GM21717 (cell line): ENCODE measurements around the gene CFAP92.

Experiments used
- ATAC-seq: cut with Tn5 transposase; IDR thresholded peaks from one replicate; pipeline ENCODE4 v1.9.1; 2021; ENCODE audit warnings: mild to moderate bottlenecking, moderate library complexity; ENCODE audit not compliant: unreplicated experiment

The CFAP92 gene

GRCh38 chr3:129006864-129007263, 13.0 kb upstream of the CFAP92 start:
- ATAC-seq, result no peak

GRCh38 chr3:129005526-129006303, 11.8 kb upstream of the CFAP92 start:
- ATAC-seq, result no peak

GRCh38 chr3:129004639-129005295, 10.9 kb upstream of the CFAP92 start:
- no peak for ATAC-seq

DNA sequence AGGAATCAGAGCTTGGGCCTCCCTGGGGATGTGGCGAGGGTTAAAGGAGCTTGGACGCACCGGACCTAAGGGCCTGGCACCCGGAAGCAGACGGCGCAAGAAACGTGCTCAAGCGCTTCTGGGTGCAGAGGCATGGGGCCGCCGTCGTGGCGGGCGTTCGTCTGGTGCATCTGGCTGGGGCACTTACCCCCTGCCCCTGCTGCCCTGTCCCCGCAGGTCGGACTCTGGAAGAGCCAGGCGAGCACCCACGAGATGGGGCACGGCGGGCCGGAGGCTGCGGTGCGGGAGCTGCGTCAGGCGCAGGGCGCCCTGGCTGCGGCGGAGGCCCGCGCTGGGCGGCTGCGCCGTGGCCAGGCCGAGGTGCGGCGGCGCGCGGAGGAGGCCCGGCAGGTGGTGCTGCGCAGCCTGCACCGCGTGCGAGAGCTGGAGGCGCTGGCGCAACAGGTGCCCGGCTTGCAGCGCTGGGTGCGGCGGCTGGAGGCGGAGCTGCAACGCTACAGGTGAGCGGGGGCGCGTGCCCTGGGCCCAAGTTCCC, 9.8 kb upstream of the CFAP92 start:
- no peak for ATAC-seq

GRCh38 chr3:129002573-129003569, 9.0 kb upstream of the CFAP92 start:
- ATAC-seq, result no peak

- ATAC-seq, result no peak
Observed at GRCh38 chr3:129001806-129002572, 8.1 kb upstream of the CFAP92 start.

- ATAC-seq, result no peak
Observed at GRCh38 chr3:129001101-129001805, 7.4 kb upstream of the CFAP92 start, which contains the start of gene EFCC1. Gene EFCC1, plus strand, starts transcription at chr3:129001304. Its CDS starts 325 bp downstream, at chr3:129001629.

- ATAC-seq, result no peak
Observed at GRCh38 chr3:129000742-129001100, 6.8 kb upstream of the CFAP92 start.

DNA sequence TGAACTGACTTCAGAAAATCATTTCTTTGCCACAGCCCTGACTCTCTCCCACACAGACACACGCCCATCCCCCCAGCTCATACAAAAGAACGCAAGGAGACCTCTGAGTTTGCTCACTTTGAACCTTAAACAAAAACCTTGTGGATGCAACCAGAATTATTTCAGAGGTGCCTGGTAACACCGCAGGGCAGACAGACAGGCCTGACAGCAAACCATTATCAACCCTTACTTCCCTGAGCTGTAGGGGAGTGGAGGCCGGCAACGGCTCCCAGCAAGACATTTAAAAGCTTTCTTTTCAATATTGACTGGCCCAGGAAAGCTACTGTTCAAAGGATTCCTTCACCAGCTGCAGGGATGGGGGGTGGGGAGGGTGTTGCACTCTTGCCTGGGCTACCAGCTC, 5.2 kb upstream of the CFAP92 start:
- no peak for ATAC-seq

GRCh38 chr3:128998561-128998960, 4.7 kb upstream of the CFAP92 start:
- no peak for ATAC-seq

DNA sequence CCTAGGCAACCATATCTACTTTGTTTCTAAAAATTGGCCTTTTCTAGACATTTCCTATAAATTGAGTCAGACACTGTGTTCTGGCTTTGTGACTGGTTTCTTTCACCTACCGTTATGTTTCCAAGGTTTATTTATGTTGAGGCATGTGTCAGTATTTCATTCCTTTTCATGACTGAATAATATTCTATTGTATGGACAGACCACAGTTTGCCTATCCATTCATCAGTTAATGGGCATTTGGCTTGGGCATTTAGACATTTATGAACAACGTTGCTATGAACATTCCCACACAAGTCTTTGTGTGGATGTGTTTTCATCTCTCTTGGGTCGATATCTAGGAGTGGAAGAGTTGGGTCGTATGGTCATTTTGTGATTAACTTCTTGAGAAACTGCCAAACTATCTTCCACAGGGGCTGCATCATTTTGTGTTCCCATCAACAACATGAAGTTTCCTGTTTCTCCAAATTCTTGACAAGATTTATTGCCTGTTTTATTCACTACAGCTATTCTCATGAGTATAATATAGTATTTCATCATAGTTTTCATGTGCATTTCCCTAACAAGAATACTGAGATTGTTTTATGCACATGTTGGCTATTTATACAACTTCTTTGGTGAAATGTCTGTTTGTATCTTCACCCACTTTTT, 3.7 kb upstream of the CFAP92 start:
- ATAC-seq, result no peak

DNA sequence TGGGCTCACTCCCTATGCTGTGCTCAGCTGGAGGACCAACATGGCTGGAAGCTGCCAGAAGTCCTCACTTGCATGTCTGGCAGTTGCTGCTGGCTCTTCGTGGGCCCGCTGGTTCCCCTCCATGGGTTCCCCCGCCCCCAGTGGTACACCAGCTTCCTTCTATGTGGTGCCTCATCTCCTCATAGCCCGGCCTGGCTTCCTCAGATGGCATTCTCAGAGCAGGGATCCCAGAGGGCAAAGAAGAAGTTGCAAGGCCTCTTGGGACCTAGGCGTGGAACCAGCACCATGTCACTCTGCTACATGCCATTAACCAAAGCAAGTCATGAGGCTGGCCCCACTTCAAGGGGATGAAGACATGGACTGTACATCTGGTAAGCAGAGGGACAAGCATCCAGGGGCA, 2.9 kb upstream of the CFAP92 start:
- no peak for ATAC-seq

GRCh38 chr3:128996200-128996599, 2.3 kb upstream of the CFAP92 start:
- ATAC-seq, result no peak

DNA sequence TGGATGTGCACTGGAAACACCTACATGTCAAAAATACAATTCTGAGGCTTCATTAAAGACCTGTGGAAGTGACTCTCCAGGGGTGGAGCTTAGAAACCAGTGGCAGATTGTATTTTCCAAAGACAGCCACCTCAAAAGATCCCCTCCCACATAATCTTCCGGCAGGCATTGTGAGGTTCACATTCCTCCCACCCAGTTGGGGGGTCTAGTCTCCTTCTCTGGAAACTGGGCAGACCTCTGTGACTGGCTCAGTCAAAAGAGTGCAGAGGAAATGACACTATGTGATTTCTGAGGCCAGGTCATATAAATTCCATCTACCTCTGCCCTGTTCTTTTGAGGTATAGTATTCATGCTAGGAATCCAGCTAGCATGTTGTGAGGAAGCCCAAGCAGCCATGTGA, 1.9 kb upstream of the CFAP92 start:
- no peak for ATAC-seq

DNA sequence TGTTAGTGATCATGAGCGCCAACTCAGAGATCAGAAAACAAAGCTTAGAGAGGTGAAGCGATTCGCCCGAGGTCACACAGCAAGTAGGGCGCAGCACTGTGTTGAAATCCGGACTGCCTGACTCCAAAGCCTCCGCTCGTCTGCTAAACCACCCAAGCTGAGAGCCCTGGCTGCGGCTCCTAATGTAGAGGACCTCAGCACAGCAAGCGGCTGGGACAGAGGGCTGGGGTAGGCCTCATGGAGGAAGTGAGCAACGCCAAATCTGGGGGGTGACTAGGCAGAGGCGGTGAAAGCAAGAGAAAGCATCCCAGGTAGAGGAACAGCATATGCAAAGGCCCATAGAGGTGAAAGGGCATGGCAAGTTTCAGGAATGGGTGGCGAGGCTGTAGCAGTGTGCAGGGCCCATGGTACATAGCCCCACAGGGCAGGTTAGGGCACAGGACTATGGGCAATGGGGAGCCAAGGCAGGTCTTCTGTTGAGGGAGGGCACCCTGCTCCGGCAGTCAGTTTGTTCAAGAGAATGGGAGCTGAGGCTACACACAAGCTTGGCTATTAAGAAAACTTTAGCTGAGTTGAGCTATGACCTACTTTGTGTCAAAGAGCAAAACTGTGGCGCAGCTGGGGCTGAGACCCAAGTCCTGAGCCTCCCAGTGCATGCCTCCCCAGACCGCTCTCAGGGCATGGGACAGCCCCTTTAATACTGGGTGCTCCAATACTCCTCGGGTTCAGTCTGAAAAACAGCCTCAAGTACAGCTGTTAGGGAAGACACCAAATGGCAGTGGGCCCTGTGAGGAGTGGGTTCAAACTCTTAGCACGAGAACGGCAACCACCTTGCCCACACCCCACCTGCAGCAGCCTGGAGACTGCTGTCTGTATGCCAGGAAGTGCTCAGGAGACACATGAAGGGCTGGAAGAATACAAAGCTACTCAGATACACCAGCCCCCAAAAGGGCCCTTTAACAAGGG, 988 bp upstream of the CFAP92 start:
- no peak for ATAC-seq

- ATAC-seq, result no peak
Observed at GRCh38 chr3:128994173-128994512, 267 bp upstream of the CFAP92 start.

GRCh38 chr3:128992926-128993460, 883 bp downstream of the CFAP92 start:
- ATAC-seq, result no peak

- no peak for ATAC-seq
Observed at GRCh38 chr3:128991355-128991895, 2.5 kb downstream of the CFAP92 start.
